Measurements from ENCODE around the gene GRK6. TPM values are rescaled to one million over a fixed set of nuclear protein-coding genes. Genes with fewer than 3 reads are reported as not detected.
A peak's percentile ranks its signal among the peaks of the same experiment; 100 is the strongest.

GRK6 gene
- total RNA-seq, 1 donor = 75.2 TPM

GRCh38 chr5:177428574-177429217 is 2.2 kb downstream of the GRK6 start:
- Histone ChIP-seq H3K27me3 (ENCODE audit: insufficient read depth, low read length) (no peaks in the 10 kb centered on the region), H3K9me3 (ENCODE audit: low read depth, low read length) (no peaks in the 10 kb centered on the region), H3K4me3 (ENCODE audit: low read length) (peak overlapping the region; percentile 60), H3K4me1 (ENCODE audit: insufficient read depth, low read length) (peaks cover 78% of the 10 kb centered on the region)

GRCh38 chr5:177429248-177430040 is 3.0 kb downstream of the GRK6 start:
- no peaks in the 10 kb centered on the region for H3K9me3 ChIP-seq (ENCODE audit: low read depth, low read length)
- peak overlapping the region; percentile 60 for H3K4me3 ChIP-seq (ENCODE audit: low read length)
- H3K4me1 ChIP-seq (ENCODE audit: insufficient read depth, low read length) = peaks cover 85% of the 10 kb centered on the region
- H3K27me3 ChIP-seq (ENCODE audit: insufficient read depth, low read length) = no peaks in the 10 kb centered on the region

- peaks cover 88% of the 10 kb centered on the region for H3K4me1 ChIP-seq (ENCODE audit: insufficient read depth, low read length)
- no peak overlapping the region for H3K4me3 ChIP-seq (ENCODE audit: low read length)
- no peaks in the 10 kb centered on the region for H3K9me3 ChIP-seq (ENCODE audit: low read depth, low read length)
- no peaks in the 10 kb centered on the region for H3K27me3 ChIP-seq (ENCODE audit: insufficient read depth, low read length)
These were observed 3.9 kb downstream of the GRK6 start for GRCh38 chr5:177430140-177430951.

GRCh38 chr5:177430972-177431316 is 4.5 kb downstream of the GRK6 start:
- no peak overlapping the region for H3K4me3 ChIP-seq (ENCODE audit: low read length)

GRCh38 chr5:177431317-177432142 is 5.1 kb downstream of the GRK6 start:
- no peaks in the 10 kb centered on the region for H3K9me3 ChIP-seq (ENCODE audit: low read depth, low read length)
- H3K4me1 ChIP-seq (ENCODE audit: insufficient read depth, low read length) = peaks cover 89% of the 10 kb centered on the region
- peak overlapping the region; percentile 1 for H3K4me3 ChIP-seq (ENCODE audit: low read length)
- H3K27me3 ChIP-seq (ENCODE audit: insufficient read depth, low read length) = no peaks in the 10 kb centered on the region

More at GRCh38 chr5:177430972-177431316, 4.5 kb downstream of the GRK6 start:
- Histone ChIP-seq H3K4me1 (ENCODE audit: insufficient read depth, low read length) (peaks cover 86% of the 10 kb centered on the region), H3K27me3 (ENCODE audit: insufficient read depth, low read length) (no peaks in the 10 kb centered on the region), H3K9me3 (ENCODE audit: low read depth, low read length) (no peaks in the 10 kb centered on the region)

GRCh38 chr5:177432143-177432838 is 5.8 kb downstream of the GRK6 start:
- Histone ChIP-seq H3K27me3 (ENCODE audit: insufficient read depth, low read length) (no peaks in the 10 kb centered on the region), H3K9me3 (ENCODE audit: low read depth, low read length) (no peaks in the 10 kb centered on the region), H3K4me3 (ENCODE audit: low read length) (peak overlapping the region; percentile 1), H3K4me1 (ENCODE audit: insufficient read depth, low read length) (peaks cover 89% of the 10 kb centered on the region)

- H3K27me3 ChIP-seq (ENCODE audit: insufficient read depth, low read length) = no peaks in the 10 kb centered on the region
- no peaks in the 10 kb centered on the region for H3K9me3 ChIP-seq (ENCODE audit: low read depth, low read length)
- no peak overlapping the region for H3K4me3 ChIP-seq (ENCODE audit: low read length)
- H3K4me1 ChIP-seq (ENCODE audit: insufficient read depth, low read length) = peaks cover 85% of the 10 kb centered on the region
These were observed 6.6 kb downstream of the GRK6 start for GRCh38 chr5:177432839-177433657.

GRCh38 chr5:177433658-177434217 is 7.3 kb downstream of the GRK6 start:
- H3K27me3 ChIP-seq (ENCODE audit: insufficient read depth, low read length) = no peaks in the 10 kb centered on the region
- H3K4me1 ChIP-seq (ENCODE audit: insufficient read depth, low read length) = peaks cover 83% of the 10 kb centered on the region
- H3K4me3 ChIP-seq (ENCODE audit: low read length) = no peak overlapping the region
- no peaks in the 10 kb centered on the region for H3K9me3 ChIP-seq (ENCODE audit: low read depth, low read length)

GRCh38 chr5:177434437-177434836 is 8.0 kb downstream of the GRK6 start:
- no peaks in the 10 kb centered on the region for H3K27me3 ChIP-seq (ENCODE audit: insufficient read depth, low read length)
- H3K9me3 ChIP-seq (ENCODE audit: low read depth, low read length) = no peaks in the 10 kb centered on the region
- peaks cover 80% of the 10 kb centered on the region for H3K4me1 ChIP-seq (ENCODE audit: insufficient read depth, low read length)
- H3K4me3 ChIP-seq (ENCODE audit: low read length) = no peak overlapping the region

GRCh38 chr5:177434942-177435738 is 8.7 kb downstream of the GRK6 start:
- Histone ChIP-seq H3K4me1 (ENCODE audit: insufficient read depth, low read length) (peaks cover 76% of the 10 kb centered on the region), H3K27me3 (ENCODE audit: insufficient read depth, low read length) (no peaks in the 10 kb centered on the region), H3K9me3 (ENCODE audit: low read depth, low read length) (no peaks in the 10 kb centered on the region), H3K4me3 (ENCODE audit: low read length) (no peak overlapping the region)

- Histone ChIP-seq H3K4me3 (ENCODE audit: low read length) (no peak overlapping the region), H3K27me3 (ENCODE audit: insufficient read depth, low read length) (no peaks in the 10 kb centered on the region), H3K4me1 (ENCODE audit: insufficient read depth, low read length) (peaks cover 76% of the 10 kb centered on the region), H3K9me3 (ENCODE audit: low read depth, low read length) (no peaks in the 10 kb centered on the region)
These were observed 9.5 kb downstream of the GRK6 start for GRCh38 chr5:177435847-177436536.

GRCh38 chr5:177437623-177438022 is 11.1 kb downstream of the GRK6 start:
- H3K4me1 ChIP-seq (ENCODE audit: insufficient read depth, low read length) = peaks cover 63% of the 10 kb centered on the region

More at GRCh38 chr5:177437623-177438022, 11.1 kb downstream of the GRK6 start:
- Histone ChIP-seq H3K4me3 (ENCODE audit: low read length) (no peak overlapping the region), H3K9me3 (ENCODE audit: low read depth, low read length) (no peaks in the 10 kb centered on the region), H3K27me3 (ENCODE audit: insufficient read depth, low read length) (no peaks in the 10 kb centered on the region)

Measured in mononuclear cell (primary cell).